ENCODE data around the gene PGD. TPM values are rescaled to one million over a fixed set of nuclear protein-coding genes. Genes with fewer than 3 reads are reported as not detected.
A peak's percentile ranks its signal among the peaks of the same experiment; 100 is the strongest.
"Not testable (repeated sequence)": the region's sequence is repeated elsewhere in the genome, so short reads cannot be mapped to it uniquely, and the experiment has no call there.

PGD gene
- polyA plus RNA-seq, 2 of the 4 experiments (the other 2 are of a cell fraction): 700 to 1,758 TPM

GRCh38 chr1:10368194-10368593, 30.7 kb upstream of the PGD start:
- CTCF ChIA-PET: interaction anchor here (1.5 to 1.6 kb wide), 2 partner anchors 9 to 61 kb away, joined by 5 to 6 read pairs; partner anchors contain the start of gene CENPS
- no peak for FAIRE-seq

DNA sequence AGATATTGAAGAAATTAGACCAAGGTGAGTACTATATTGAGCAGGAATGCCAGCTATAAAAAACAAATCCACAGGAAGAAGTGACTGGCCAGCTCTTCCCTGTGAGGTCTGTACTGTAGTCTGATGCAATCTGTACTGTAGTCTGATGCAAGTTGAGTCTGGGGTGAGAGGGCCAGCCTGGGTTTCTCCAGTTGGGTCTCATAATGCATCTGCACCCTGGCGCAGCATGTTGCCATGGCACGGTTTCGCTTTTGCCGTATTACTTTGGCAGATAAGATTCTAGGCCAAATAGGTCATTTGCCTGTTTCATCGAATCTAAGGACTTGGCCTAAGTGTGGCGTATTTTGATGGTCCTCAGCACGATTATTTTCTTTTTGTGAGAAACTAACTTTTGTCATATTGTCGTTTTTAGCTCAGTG, 24.4 kb upstream of the PGD start:
- FAIRE-seq (no peak), DNase-seq (ENCODE audit: low read depth in 1 of 2, low spot score in 1 of 2) (no peak), ATAC-seq (no peak)
- H3K4me3 ChIP-seq: no peak overlapping the region
- TF ChIP-seq USF2 (IDR thresholded peaks at IDR 0.05) (no peak), FOSB (CRISPR knock-in tag; IDR thresholded peaks at IDR 0.05) (no peak), CEBPB (IDR thresholded peaks at IDR 0.05) (0 out of 4 replicates have a peak, but pooled peaks of 1 of the 2 experiments have one; percentile 14), EP300 (IDR thresholded peaks at IDR 0.05) (no peak), NFE2L2 (conservative IDR thresholded peaks at IDR 0.05; ENCODE audit: low read length) (no peak), CHD2 (IDR thresholded peaks at IDR 0.05; ENCODE audit: low read length, partially characterized antibody) (no peak), RCOR1 (IDR thresholded peaks at IDR 0.05; ENCODE audit: low read depth, low read length) (no peak), ESRRA (IDR thresholded peaks at IDR 0.05; ENCODE audit: borderline replicate concordance, low read length) (no peak), HDAC2 (IDR thresholded peaks at IDR 0.05) (no peak)
- peak overlapping the region; percentile 58 to 83 for H3K27ac ChIP-seq
- no peak overlapping the region for H3K4me2 ChIP-seq
- H3K9me3 ChIP-seq: no peaks in the 10 kb centered on the region
- ChIA-PET POLR2A (interaction anchor here (1.0 kb wide), 1 partner anchor 24 kb away, joined by 3 read pairs; the partner anchor contains the start of gene PGD), CTCF (interaction anchor here (1.4 to 2.3 kb wide), 2 partner anchors 46 to 55 kb away, joined by 4 to 15 read pairs; partner anchors contain the start of gene CENPS)
- H3K4me1 ChIP-seq: peaks cover 38% of the 10 kb centered on the region
- WGBS (ENCODE audit: missing lambda C conversion rate): 90% methylated on average over 8 of the region's 8 CpGs

More at GRCh38 chr1:10368194-10368593, 30.7 kb upstream of the PGD start:
- Histone ChIP-seq H3K4me2 (no peak overlapping the region), H3K9me3 (no peaks in the 10 kb centered on the region), H3K4me3 (no peak overlapping the region), H3K27ac (no peak overlapping the region), H3K4me1 (no peaks in the 10 kb centered on the region)
- 77% methylated on average over 6 of the region's 6 CpGs for WGBS (ENCODE audit: missing lambda C conversion rate)
- no peak for DNase-seq (ENCODE audit: low read depth in 1 of 2, low spot score in 1 of 2)
- peak in 1 of 2 experiments; percentile 28; a peak in 4 of 6 replicates for ATAC-seq
- POLR2A ChIA-PET: interaction anchor here (1.4 kb wide), 1 partner anchor 31 kb away, joined by 3 read pairs; the partner anchor contains the start of gene PGD
- TF ChIP-seq CHD4 (IDR thresholded peaks at IDR 0.05; ENCODE audit: borderline replicate concordance) (no peak), NPAS2 (CRISPR knock-in tag; IDR thresholded peaks at IDR 0.05; ENCODE audit: borderline replicate concordance) (no peak), E2F6 (IDR thresholded peaks at IDR 0.05; ENCODE audit: borderline replicate concordance, low read depth) (no peak), BHLHE40 (IDR thresholded peaks at IDR 0.05; ENCODE audit: low read depth, low read length) (no peak), TFCP2L1 (CRISPR knock-in tag; IDR thresholded peaks at IDR 0.05) (no peak), JUNB (IDR thresholded peaks at IDR 0.05) (no peak), RARB (CRISPR knock-in tag; IDR thresholded peaks at IDR 0.05) (no peak), CHD2 (IDR thresholded peaks at IDR 0.05; ENCODE audit: low read length, partially characterized antibody) (no peak), POLR2AphosphoS2 (conservative IDR thresholded peaks at IDR 0.05; ENCODE audit: low read length) (no peak)

- not testable (repeated sequence) for H3K4me3 ChIP-seq; FAIRE-seq; H3K9me3 ChIP-seq; TF ChIP-seq FOSL2 (IDR thresholded peaks at IDR 0.05)
- POLR2A ChIA-PET: interaction anchor here (0.5 to 2.3 kb wide), 7 partner anchors 10 to 53 kb away, joined by 3 to 30 read pairs (median 6); partner anchors contain the start of genes CENPS and PGD
- peak overlapping the region; percentile 67 for H3K4me2 ChIP-seq
- CTCF ChIA-PET: interaction anchor here (0.6 to 3.2 kb wide), 29 partner anchors 8 to 1260 kb away, joined by 3 to 63 read pairs (median 5); partner anchors contain the start of genes CENPS, KIF1B and PGD
- H3K27ac ChIP-seq: peak overlapping the region; percentile 99
- TF ChIP-seq, protein P1, sequence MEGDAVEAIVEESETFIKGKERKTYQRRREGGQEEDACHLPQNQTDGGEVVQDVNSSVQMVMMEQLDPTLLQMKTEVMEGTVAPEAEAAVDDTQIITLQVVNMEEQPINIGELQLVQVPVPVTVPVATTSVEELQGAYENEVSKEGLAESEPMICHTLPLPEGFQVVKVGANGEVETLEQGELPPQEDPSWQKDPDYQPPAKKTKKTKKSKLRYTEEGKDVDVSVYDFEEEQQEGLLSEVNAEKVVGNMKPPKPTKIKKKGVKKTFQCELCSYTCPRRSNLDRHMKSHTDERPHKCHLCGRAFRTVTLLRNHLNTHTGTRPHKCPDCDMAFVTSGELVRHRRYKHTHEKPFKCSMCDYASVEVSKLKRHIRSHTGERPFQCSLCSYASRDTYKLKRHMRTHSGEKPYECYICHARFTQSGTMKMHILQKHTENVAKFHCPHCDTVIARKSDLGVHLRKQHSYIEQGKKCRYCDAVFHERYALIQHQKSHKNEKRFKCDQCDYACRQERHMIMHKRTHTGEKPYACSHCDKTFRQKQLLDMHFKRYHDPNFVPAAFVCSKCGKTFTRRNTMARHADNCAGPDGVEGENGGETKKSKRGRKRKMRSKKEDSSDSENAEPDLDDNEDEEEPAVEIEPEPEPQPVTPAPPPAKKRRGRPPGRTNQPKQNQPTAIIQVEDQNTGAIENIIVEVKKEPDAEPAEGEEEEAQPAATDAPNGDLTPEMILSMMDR (IDR thresholded peaks at IDR 0.05): peak; percentile 69
- peak; percentile 85 to 91 for TF ChIP-seq RAD21 (conservative IDR thresholded peaks at IDR 0.05 in 1 of 2, IDR thresholded peaks at IDR 0.05 in 1 of 2)
- 0 out of 2 replicates have a peak, but pooled peaks have one; percentile 11 for TF ChIP-seq FOSL2 (CRISPR knock-in tag; IDR thresholded peaks at IDR 0.05)
- peak; percentile 34 for TF ChIP-seq MAFK (IDR thresholded peaks at IDR 0.05; ENCODE audit: partially characterized antibody)
- 0 out of 2 replicates have a peak, but pooled peaks have one; percentile 34 for TF ChIP-seq MAX (IDR thresholded peaks at IDR 0.05)
- TF ChIP-seq SMC3 (IDR thresholded peaks at IDR 0.05): peak; percentile 82
- 0 out of 4 replicates have a peak, but pooled peaks of 1 of the 2 experiments have one; percentile 13 for TF ChIP-seq CEBPB (IDR thresholded peaks at IDR 0.05)
- ATAC-seq: peak; percentile 53 to 61; a peak in 5 of 6 replicates
- peak in 1 of 2 experiments; percentile 82 for DNase-seq (ENCODE audit: low read depth in 1 of 2, low spot score in 1 of 2)
- H3K4me1 ChIP-seq: peaks cover 65% of the 10 kb centered on the region
- WGBS (ENCODE audit: missing lambda C conversion rate): 7% methylated on average over 14 of the region's 14 CpGs
Measured at GRCh38 chr1:10377365-10378029, 21.4 kb upstream of the PGD start.

All from A549 (cell line).